Fibroblast of skin of left quadriceps (primary cell): ENCODE measurements around the gene GALNT9.
A peak's percentile ranks its signal among the peaks of the same experiment; 100 is the strongest.

ENCODE experiments used
- DNase-seq, 2 experiments: peaks; one replicate each; pipeline ENCODE4 v3.0.0-alpha.2; 2013; ENCODE audit warnings: low read depth in 2 of 2

Gene GALNT9

DNA sequence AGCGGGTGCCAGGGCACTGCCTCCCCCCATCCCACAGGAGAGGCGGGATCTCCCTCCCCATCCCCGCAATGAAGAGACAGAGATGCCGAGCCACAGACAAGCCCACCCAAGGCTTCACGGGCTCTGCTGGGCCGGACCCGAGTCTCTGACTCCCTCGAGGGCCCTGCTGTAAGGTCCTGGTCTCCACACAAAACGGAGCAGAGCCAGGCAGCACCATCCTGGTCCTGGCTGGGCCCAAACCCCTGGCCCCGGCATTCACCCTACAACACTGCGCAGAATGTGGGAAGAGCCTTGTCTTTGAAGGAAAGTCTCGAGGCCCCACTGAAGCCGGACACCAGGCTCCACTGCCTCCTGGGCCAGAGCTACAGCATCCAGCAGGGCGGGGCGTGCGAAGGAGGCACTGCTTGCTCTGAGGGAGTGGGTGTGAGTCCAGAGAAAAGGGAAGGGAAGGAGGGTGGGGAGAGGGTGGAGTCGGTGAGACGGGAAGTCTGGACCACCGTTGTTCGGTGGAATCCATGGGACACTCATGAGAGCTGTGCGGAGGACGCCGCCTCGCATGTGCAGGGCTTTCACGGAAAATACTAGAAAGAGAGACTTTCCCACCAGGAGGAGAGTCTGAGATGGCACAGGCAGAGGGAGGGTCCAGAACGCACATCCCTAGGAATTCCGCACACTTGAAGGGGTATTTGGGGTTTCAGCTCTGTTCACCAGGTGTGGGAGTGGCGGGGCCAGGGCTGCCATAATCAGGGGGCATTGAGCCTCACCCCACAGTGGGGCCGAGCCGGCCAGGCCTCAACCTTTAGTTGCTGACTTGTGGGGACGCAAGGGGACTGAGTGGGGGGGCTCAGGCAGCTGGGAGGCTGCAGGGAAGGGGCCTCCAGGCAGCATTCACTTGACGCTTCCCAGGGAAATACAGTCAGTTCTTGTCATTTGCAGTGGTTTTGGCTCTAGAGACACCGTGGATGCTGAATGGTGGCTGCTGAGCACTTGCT, 36.8 kb downstream of the GALNT9 start:
- no peak for DNase-seq

DNA sequence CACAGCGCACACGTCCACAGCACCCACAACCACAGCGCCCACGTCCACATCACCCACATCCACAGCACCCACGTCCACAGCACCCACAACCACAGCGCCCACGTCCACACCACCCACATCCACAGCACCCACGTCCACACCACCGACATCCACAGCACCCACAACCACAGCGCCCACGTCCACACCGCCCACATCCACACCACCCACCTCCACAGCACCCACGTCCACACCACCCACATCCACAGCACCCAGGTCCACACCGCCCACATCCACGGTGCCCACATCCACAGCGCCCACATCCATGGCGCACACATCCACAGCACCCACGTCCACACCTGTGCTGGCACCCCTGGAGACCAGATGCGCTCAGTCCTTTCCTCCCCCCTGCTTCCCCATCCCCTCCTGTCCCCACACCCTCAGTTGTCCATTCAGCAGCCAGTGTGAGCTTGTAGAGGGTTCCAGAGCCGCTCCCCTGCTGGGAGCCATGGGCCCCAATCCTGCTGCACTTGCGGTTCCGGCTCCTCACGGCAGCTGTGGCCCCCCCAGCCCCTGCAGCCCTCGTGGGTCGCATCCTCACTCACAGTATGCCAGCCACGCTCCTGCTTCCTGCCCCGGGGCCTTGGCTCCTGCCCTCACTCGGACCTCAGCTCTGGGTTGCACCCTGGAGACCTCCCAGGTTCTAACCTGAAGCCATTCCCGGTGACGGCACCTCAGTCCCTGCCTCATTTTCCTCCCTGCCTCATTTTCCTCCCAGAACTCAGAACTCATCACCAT, 37.8 kb downstream of the GALNT9 start:
- no peak for DNase-seq

DNA sequence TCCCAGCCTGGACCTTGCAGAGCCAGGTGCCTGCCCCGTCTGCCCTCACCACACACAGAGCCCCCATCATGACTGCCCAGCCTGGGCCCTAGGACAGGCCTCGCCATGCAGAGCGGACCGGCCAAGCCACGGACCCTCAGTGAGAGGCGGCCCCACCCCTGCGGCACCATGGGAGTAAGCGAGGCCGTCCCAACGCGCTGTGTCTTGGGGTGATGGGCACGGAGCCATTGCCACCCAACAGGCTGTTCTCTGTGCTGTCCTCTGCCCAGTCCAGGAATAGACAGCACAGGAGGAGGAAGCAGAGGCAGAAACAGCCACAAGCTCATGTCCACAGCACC, 39.2 kb downstream of the GALNT9 start:
- DNase-seq = no peak

DNA sequence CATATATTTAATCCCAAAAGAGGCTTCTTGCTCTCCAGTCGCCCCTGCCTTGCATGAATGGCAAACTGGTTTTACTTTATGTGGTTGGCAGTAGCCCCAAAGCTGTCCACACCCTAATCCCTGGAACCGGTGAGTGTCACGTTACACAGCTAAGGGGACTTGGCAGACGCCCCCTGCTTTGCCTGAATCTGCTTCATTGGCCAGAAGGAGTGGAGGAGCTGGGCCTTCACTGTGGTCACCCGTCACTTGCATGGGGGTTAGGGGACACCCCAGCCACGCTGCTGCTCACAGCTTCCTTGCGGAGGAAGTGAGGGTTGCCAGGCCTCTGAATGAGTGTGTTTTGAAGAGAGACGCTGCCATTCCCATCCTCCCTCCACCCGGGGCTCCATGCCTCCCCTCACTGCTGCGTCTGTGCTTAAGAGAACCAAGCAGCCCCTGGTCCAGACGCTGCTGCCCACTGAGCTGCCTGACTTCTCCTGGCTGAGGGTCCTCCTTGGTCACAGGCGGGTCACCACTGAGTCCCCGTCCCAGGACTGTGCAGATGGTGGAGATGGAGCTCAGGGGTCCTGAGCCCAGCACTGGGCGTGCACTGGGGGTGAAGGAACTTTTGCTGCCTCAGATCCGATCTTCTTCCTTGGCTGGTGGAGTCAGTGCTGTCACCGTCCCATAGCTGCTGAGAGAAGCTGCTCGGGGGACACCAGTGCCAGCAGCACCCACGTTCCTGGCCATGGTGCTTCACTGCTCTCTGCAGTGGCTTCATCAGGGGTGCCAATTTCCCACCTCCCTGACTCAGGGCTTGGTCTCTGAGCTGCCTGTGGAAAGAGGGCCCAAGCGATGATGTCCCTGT, 39.8 kb downstream of the GALNT9 start:
- DNase-seq = no peak

DNA sequence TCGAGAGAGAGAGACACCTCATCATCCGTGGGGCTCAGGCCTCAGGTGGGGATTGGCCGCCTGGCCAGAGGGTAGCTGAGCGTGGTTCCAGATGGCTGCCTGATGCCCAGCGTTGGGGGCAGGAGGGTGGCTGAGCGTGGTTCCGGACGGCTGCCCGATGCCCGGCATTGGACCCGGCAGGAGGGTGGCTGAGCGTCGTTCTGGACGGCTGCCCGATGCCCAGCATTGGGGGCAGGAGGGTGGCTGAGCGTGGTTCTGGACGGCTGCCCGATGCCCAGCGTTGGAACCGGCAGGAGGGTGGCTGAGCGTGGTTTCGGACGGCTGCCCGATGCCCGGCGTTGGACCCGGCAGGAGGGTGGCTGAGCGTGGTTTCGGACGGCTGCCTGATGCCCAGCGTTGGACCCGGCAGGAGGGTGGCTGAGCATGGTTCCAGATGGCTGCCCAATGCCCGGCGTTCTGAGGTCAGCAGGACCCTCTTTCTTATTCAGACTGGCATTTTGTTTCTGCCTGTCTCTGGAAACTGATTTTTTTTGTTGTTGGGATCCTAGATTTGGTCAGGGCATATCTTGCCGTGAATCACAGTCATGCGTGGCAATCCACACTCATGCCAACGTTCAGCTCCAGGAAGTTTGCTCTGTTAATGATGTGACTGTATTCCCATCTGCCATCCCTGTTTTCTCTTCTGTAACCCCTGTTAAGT, 40.7 kb downstream of the GALNT9 start:
- DNase-seq = no peak

DNA sequence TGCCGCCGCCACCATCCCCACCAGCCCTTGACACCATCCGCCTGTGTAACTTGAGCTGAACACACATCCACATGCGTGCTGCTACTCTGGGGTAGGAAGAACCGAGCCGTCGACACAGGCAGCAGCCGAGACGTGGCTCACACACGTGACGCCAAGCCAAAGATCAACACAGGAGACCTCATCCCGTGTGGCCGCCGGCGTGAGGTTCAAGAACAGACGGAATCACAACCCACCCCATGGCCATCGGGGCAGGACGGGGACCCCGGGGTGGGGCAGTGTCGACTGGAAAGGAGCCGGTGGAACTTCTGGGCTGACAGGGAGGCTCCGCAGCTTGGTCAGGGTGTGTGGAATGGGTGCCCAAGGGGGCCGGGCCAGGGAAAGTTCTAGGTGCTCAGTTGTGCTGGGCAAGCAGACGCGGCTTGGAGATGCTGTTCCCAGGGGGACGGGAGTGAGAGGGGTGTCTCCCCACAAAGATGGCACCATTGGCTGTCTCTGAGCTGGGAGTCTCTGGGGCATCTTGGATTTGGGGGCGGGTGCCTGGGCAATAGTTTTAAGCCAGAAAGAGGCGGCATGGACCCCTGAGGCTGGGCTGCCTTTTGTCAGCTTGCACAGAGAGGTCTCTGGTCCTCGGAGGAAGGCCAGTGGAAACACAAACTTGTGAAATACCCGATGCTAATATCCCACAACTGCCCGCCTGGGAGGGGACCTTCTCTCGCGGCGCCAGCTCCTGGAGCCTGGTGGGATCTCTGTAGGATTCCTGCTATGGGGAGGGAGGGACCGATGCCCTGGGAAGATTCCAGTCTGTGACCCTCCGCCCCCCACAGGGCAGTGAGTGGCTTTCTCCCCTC, 41.8 kb downstream of the GALNT9 start:
- DNase-seq = no peak

DNA sequence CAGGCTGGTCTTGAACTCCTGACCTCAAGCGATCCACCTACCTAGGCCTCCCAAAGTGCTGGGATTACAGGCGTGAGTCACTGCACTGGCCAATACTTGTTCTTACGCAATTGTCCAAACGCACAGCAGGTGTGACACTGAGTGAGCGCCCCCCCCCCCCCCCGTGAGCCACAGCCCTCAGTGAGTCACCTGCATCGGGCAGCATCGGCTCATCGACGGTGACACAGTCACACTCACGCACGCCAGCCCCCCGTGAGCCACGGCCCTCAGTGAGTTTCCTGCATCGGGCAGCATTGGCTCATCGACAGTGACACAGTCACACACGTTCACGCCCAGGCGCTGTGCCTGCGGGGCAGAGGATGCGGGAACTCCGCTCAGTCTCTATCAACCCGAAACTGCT, 42.5 kb downstream of the GALNT9 start:
- no peak for DNase-seq

DNA sequence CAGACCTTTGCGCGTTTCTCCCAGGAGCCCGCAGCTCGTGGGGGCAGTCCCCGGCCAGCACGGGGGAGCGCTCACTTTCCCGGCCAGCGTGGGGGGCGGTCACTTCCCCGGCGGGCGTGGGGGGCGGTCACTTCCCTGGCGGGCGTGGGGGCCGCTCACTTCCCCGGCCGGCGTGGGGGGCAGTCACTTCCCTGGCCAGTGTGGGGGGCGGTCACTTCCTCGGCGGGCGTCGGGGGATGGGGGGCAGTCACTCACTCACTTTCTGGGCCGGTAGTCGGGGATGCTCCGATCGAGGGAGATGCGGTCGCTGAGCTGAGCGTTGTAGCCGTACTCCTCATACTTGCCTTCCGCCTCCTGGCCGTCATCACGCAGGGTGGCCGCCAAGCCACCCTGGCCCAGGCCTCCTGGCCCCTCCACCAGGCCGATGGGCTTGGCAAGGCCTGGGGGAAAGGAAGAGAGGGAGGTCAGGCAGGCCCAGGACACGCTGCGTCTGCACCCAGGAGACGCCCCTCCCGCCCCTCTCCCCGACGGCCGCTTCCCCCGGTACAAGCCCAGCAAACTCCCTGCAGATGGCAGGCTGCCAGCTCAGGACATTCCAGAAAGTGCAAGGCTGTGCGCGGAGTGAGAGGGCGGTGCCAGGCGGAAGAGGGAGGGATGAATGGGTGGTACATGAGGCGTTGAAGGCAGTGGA, 43.3 kb downstream of the GALNT9 start:
- peak; percentile 30 to 34 for DNase-seq

DNA sequence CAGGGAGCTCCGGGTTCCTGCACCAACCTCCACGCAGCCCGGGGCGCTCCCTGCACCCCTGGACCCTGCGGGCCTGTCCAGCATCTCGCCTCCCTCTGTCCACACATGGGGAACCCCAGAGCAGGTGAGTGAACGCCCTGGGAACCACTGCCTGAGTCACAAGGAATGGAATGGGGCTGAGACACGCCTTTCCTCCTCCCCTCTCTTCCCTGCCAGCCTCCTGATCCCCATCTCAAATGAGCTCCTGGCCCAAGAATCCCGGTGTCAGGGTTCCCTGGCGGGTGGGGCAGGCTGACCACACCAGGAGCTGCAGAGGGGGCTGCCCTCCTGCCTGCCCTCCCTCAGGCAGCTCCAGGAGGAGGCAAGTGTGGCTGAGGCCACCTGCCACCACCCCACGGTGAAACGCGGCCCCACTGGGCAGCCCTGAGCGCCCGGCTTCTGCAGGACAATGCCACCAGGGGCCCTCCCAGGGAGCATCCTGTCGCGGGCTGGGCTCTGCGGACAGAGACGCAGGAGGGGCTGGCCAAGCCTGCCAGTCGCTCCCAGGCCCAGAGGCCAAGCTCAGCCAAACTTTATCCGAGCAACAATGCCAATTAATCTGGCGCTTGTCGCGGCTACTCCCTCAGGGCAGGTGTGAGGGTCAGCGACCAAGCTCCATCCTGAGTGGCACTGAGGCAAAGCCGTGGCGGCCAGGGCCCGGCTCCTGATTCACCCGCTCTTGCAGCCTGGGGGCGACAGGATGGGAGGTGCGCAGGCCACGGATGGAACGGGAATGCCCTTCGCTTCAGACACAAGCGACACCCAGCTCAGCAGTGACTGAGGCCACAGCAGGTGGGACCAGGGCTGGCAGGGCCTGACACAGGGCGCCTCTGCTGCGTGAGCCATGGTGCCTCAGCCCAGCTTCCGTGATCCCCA, 44.3 kb downstream of the GALNT9 start:
- DNase-seq = no peak

DNA sequence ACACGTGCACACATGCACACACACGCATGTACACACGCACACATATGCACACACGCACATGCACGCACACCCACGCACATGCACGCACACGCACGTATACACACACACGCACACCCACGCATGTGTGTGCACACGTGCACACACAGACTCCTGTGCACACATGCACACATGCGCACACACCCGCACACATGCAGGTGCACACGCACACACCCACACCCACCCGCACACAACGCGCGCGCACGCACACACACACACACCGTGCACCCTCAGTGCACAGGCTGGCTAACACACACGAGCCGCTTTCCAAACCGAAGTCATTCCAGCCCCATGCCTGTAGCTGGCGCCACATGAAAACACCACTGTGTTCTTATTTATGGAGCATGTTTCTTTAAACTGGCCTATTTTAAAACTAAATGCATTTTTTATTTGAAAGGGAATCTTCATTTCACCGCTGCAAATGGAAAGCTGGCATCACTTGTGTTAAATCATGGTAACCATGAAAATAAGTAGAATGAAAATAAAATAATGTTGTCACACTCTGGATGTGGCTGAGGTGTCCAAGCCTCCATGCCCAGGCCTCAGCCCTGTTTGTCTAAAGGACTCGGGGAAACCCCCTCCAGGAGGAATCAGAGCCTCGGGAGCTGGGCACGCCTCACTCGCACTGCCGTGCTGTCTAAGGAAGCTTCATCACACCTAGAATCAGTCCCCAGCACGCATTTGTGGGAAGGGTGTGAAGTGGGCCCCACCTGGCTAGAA, 45.1 kb downstream of the GALNT9 start:
- no peak for DNase-seq

DNA sequence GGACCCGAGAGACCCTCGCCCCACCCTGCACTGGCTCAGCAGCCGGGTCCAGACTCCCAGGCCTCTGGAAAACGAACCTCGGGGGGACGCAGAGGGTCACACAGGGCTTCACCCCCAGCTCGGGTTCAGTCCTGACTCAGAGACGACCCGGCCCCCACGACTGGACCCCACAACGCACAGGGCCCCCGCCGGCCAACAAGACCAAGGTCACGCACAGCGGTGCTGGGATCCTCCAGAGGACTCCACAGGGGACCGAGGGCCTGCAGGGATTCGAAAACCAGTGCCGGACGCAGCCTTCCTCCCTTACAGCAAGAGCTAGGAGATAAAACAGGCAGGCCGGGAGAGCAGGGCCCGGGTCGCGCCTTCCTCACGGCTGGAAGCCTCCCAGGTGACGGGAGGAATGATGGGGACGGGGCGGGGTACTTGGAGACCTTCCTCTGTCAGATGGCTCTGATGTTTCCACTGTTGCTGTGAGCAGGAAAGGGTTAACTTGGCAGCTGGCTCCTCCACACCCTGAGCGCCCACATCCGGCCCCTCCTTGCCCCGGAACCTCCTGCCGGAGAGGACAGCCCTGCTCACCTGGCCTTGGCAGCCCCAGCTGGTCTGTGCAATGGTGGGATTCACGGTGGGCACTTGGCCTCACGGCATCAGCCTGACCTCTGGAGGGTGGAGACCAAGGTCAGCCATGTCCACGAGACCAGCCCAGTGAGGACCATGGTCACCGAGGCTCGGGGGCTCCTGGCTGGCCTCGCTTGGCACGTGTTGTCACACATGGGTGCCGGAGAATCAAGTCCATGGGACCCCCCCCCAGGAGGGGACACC, 46.2 kb downstream of the GALNT9 start:
- DNase-seq = no peak

DNA sequence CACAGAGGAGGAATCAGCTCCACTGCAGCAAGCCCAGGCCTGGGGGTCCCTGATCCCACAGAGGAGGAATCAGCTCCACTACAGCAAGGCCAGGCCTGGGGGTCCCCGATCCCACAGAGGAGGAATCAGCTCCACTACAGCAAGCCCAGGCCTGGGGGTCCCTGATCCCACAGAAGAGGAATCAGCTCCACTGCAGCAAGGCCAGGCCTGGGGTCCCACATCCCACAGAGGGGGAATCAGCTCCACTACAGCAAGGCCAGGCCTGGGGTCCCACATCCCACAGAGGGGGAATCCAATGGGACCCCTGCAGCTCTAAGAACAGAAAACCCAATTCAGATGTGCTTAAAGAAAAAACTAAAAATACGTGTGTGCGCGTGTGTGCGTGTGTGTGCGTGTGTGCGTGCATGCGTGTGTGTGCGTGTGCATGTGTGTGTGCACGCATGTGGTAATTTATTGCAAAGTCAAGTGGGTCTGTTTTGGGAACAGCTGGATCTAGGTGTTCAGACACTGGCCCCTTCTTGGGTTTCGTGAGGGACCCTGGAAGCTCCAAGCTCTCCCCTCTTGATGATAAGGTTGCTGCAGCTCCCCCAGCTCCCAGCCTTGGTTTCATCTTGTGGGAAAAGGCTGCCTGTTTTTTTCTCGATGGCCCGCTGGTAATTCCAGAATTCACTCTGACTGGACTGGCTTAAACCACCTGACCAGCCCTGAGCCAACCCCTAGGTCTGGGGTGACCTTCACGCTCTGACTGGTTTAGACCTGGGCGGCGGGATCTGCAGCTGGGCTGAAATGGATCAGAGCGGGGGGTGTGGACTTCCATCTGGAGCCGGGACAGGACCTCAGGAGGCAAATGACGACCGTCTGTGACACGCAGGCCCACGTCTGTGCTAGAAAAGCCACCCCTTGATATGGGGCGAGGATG, 47.1 kb downstream of the GALNT9 start:
- no peak for DNase-seq

DNA sequence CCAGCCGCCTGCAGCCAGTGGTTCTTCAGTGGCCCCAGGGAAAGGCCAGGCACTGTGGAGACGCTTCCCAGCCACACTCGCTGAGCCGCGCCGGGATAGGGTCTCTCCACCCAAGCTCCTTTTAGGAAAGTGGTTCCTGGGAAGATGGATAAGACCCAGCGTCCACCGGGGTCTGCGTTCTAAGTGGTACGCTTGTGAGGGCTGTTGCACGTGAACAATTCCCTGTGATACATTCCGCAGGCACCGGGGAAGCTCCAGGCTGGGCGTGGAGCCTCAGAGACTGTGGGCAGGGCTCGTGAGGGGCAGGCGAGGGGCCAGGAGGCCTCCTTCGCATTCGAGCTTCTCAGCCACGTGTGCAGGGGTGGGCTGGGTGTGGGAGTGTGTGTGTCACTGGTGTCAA, 48.4 kb downstream of the GALNT9 start:
- DNase-seq = no peak

DNA sequence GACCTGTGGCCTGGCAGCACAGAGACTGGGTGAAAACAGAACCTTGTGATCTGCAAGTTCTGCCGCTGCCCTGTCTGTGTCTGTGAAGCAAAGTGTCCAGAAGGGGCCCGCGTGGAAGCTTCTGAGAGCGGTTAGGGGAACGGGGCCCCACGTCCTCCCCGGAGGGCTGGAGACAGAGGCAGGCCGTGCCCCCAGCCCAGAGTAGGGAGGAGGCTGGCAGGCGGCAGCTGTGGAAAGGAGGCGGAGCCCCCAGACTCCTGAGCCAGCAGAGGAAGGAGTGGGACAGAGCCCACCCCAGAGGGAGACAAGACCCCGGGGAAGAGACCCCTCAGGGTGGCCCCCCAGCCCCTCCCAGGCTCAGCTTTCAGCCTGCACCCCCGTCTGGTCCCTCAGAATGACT, 49.0 kb downstream of the GALNT9 start:
- DNase-seq = no peak

DNA sequence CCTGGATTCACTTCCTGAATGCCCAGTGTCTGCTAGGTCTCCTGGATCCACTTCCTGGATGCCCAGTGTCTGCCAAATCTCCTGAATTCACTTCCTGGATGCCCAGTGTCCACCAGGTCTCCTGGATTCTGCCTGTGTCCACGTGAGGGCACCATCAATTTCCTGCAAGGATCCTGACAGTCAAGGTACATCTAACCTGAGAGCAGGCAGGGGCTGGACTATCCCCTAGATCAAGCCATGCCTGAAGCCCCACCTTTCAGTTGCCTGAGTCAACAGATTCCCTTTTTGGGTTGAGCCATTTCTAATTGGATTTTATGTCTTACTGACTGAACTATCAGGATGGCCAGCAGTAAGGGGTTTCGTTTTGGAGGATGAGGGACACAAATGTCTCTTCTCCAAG, 49.5 kb downstream of the GALNT9 start:
- no peak for DNase-seq
